NCI-H1436 treated with DMSO at 0.1 percent for 48 hours (cell line): ENCODE results near the gene ARHGEF38.
"Not testable (repeated sequence)": the region's sequence is repeated elsewhere in the genome, so short reads cannot be mapped to it uniquely, and the experiment has no call there.

Experiments used
- DNase-seq: peaks from one replicate; lab custom pipeline; 2025; lab: John Stamatoyannopoulos, UW

Gene ARHGEF38

DNA sequence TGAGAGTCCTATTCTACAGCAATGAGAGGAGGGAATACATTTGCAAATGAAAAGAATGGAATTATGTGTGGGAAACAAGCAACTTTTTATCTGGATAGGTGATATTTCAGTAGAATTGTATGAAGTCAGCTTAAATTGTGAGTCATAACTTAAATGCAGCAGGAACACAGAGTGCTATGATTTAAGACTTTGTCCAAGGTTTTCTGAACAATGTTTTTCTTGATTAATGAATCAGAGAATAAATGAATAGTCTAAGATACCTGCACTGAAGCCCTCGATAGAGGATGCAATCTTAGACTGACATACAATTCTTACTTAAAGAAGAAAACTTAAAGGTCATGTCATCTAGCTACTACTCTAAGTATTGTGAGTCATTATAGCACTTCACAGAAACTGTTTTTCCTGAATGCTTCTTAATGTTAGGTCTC is 8.0 kb downstream of the ARHGEF38 start:
- no peak for DNase-seq

- DNase-seq: no peak
Measured at GRCh38 chr4:105563352-105563751, 10.9 kb downstream of the ARHGEF38 start.

DNA sequence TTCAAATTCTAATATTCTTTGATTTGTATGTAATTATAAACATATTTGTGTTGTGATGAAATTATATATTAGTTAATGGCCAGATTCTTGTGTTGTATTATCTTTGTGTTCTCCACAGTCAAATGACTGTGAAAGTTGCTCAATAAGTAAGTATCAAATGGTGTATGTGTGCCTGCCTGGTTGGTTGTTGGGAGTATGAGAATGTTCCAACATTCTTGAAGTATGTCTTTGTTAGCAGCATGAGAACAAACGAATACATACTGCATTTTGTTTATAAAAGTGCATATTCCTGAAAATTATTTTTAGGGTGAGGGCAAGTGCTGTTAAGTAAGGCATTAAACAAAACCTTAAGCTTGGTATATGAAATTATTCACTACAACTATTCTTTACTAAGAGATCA is 16.2 kb downstream of the ARHGEF38 start:
- no peak for DNase-seq

DNA sequence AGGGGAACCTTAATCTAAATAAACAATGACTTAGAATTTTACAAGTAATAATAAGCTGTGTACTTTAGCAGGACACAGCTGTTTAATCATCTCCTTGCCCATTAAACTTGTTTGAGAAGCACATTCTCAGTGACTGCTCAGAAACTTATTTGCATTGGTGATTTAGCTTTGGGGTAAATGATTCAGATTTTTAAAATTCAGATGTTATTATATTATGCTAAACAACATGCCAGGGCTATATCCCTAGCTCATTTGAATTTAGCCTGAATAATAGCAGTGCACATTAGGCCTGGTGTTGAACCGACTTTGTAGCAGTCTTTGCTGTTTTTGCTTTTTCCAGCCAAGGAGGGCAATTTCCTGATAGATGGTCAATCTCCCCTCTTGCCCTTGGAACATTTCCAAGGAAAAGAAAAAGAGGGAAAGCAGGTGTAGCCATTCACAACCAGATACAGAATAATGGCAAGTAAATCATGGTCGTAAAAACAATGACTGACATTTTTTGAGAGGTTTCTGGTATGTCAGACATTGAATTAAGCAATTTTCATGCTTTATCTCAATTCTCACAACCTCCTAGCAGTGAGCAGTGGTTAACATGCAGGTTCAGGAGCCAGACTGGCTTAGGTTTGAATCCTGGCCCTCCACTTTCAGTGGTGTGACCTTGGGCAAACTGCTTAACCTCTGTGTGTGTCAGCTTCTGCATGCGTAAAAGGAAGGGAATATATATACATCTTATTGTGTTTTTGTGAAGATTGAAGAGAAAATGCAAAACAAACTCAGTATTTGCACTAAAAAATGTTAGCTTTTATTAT is 16.8 kb downstream of the ARHGEF38 start:
- DNase-seq: no peak

GRCh38 chr4:105569866-105570236 is 17.4 kb downstream of the ARHGEF38 start:
- DNase-seq: no peak

GRCh38 chr4:105572296-105572695 is 19.9 kb downstream of the ARHGEF38 start:
- DNase-seq: no peak

- DNase-seq: no peak
Measured at GRCh38 chr4:105586638-105587328, 34.4 kb downstream of the ARHGEF38 start.

DNA sequence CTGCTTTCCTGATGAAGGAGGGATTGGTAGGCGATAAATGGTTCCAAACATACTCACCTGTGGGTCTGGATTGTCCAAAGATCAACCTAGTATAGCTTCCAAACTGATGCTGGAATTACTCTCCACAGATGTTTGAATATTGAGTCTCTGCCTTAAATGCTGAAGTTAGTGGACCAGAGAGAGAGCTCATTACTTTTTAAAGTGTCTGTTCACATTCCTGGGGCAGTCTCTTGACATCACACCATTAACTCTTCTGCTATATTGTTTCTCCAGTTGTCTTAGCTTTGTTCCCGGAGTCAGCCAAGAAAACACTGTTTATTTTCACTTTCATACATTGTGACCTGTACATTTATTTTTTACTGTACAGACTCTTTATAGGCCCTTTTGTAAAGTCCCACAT is 35.4 kb downstream of the ARHGEF38 start:
- no peak for DNase-seq

DNA sequence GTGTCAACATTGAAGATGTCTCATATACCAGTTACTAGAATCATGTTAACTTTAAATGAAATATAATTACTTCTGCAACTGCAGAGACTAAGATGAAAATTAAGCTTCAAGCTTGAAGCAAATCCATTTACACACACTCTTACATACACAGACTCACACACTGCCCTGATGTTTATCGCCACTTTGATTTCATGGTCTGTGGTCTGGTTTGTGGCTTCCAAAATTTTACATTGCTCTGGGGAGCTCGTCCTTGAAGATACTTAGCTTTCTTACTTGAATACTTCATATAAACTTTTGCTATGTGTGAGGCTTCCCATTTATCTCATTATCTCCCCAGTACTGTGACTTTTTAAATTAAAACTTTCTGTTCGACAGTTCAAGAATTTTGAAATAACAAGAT is 35.8 kb downstream of the ARHGEF38 start:
- no peak for DNase-seq

- no peak for DNase-seq
Measured at GRCh38 chr4:105591573-105591972, 39.2 kb downstream of the ARHGEF38 start.

GRCh38 chr4:105594099-105595010 is 41.9 kb downstream of the ARHGEF38 start:
- no peak for DNase-seq

DNA sequence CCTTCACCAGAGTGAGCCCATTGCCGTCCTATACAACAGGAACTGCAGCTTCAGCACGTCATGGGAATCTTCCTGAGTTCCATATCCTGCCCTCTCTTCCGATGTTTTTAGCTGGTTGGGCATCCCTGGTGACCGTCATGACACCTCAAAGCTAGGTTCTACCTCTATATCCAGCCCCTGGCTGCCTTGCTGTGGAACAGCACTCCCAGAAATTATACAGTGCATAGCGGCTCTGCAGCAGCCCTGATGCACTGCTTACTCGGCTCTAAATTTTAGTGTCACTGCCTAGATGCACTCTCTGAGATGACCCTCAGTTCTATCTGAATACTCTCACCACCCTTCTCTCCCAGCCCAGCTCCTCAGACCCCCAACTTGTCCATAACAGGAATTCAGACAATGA is 44.3 kb downstream of the ARHGEF38 start:
- DNase-seq: no peak

DNA sequence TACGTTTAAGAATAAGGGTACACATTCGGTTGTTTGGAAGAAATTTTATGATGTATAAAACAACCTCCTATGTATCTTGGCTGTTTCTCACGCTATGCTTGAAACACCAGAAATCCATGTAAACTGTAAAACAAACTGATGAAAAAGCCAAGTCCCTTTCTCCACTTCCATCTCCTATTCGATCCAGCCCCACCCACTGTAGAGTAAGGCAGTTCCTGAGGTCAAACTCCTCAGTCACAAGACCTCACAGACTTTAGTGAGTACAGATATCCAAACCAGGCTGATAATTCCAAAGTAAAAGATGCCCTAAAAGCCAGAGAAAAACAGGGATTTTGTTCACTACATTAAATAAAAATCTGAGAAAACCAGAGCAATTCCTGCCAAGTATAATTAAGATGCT is 45.6 kb downstream of the ARHGEF38 start:
- no peak for DNase-seq

- DNase-seq: no peak
Measured at GRCh38 chr4:105598787-105599186, 46.4 kb downstream of the ARHGEF38 start.

- DNase-seq: no peak
Measured at GRCh38 chr4:105599482-105599881, 47.1 kb downstream of the ARHGEF38 start.

GRCh38 chr4:105599932-105600655 is 47.7 kb downstream of the ARHGEF38 start:
- no peak for DNase-seq

- no peak for DNase-seq
Measured at GRCh38 chr4:105600951-105601350, 48.5 kb downstream of the ARHGEF38 start.

GRCh38 chr4:105601406-105601805 is 49.0 kb downstream of the ARHGEF38 start:
- no peak for DNase-seq

- no peak for DNase-seq
Measured at GRCh38 chr4:105603158-105603557, 50.7 kb downstream of the ARHGEF38 start.

DNA sequence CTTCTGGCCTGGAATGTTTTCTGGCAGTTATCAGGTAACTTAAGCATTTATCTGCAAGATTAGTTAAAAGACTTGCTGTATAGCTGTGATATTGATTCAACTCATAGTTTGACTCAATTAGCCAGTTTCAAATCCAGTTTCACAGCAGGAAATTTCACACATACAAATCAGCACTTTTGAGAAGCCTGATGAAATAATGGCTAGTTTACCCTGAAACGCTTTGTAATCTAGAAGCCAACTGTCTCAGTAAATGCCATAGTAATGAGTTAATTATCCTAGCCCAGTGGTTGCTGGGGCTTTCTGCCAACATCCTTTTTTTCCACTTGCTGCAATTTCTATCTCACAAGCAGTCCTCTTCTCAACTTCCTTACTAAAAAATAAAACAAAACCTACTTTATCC is 53.1 kb downstream of the ARHGEF38 start:
- DNase-seq: no peak

DNA sequence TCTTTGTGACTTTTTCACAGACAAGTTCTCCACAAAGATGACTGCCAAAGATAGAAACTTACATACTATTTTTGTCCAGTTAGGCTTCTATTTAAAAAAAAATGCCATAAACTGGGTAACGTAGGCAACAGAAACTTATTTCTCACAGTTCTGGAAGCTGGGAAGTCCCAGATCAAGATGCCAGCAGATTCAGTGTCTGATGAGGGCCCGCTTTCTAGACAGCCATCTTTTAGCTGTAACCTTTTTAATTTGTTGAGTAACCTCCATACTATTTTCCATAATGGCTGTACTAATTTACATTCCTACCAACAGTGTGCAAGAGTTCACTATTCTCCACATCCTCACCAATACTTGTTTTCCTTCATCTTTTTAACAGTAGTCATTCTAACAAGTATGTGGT is 55.5 kb downstream of the ARHGEF38 start:
- DNase-seq: no peak

DNA sequence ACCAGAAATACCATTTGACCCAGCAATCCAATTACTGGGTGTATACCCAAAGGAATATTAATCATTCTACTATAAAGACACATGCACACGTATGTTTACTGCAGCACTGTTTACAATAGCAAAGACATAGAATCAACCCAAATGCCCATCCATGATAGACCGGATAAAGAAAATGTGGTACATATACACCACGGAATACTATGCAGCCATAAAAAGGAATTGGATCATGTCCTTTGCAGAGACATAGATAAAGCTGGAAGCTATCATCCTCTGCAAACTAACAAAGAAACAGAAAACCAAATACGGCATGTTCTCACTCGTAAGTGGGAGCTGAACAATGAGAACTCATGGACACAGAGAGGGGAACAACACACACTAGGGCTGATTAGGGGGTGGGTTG is 57.4 kb downstream of the ARHGEF38 start:
- DNase-seq: not testable (repeated sequence)
